ENCODE data around the gene SVOP.

Gene SVOP

DNA sequence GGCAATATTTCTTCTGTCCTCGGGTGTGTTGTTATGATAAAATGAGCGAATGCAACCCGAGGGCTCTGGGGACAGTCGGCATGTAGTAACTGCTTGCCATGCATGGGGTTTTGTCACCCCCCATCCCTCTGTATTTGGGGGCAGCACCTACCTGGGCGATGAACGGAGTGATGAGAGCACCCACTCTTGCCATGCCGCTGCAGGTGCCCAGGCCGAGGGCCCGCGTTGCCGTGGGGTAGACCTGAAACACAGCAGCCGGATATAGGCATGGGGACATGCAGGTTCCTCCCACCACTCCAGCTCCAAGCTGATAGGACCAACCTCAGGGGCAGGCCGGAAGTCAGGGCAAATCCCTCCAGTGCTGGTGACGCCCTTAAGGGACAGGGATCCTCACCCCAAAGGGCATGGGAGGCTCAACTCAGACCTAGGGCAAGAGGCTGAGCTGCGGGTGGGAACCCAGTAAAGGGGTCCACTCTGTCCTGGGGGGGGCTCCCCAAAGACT, 105.2 kb downstream of the SVOP start:
- TF ChIP-seq, protein P1, sequence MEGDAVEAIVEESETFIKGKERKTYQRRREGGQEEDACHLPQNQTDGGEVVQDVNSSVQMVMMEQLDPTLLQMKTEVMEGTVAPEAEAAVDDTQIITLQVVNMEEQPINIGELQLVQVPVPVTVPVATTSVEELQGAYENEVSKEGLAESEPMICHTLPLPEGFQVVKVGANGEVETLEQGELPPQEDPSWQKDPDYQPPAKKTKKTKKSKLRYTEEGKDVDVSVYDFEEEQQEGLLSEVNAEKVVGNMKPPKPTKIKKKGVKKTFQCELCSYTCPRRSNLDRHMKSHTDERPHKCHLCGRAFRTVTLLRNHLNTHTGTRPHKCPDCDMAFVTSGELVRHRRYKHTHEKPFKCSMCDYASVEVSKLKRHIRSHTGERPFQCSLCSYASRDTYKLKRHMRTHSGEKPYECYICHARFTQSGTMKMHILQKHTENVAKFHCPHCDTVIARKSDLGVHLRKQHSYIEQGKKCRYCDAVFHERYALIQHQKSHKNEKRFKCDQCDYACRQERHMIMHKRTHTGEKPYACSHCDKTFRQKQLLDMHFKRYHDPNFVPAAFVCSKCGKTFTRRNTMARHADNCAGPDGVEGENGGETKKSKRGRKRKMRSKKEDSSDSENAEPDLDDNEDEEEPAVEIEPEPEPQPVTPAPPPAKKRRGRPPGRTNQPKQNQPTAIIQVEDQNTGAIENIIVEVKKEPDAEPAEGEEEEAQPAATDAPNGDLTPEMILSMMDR (IDR thresholded peaks at IDR 0.05; ENCODE audit: insufficient read depth, low read length, poor library complexity, severe bottlenecking): no peak
- TF ChIP-seq EZH2phosphoT487 (conservative IDR thresholded peaks at IDR 0.05; ENCODE audit: low read length): no peak
- H3K27ac ChIP-seq (ENCODE audit: low read depth, low read length): no peak overlapping the region
- no peaks in the 10 kb centered on the region for H3K9me3 ChIP-seq (ENCODE audit: insufficient read depth, low read length)
- no peak overlapping the region for H3K4me2 ChIP-seq (ENCODE audit: low read depth, low read length, poor library complexity, severe bottlenecking)
- H3K9ac ChIP-seq (ENCODE audit: low read length): no peak overlapping the region
- H3K27me3 ChIP-seq (ENCODE audit: low read length): no peaks in the 10 kb centered on the region
- H3K4me3 ChIP-seq (ENCODE audit: insufficient read depth, low read length, poor library complexity, severe bottlenecking): no peak overlapping the region
- no peaks in the 10 kb centered on the region for H4K20me1 ChIP-seq (ENCODE audit: low read depth, low read length)
- H3K79me2 ChIP-seq (ENCODE audit: insufficient read depth, low read length): no peaks in the 10 kb centered on the region
- H2AFZ ChIP-seq (ENCODE audit: low read depth, low read length, severe bottlenecking): no peak overlapping the region
- H3K36me3 ChIP-seq (ENCODE audit: low read length): no peaks in the 10 kb centered on the region
- H3F3A ChIP-seq (ENCODE audit: insufficient read depth): no peaks in the 10 kb centered on the region
- H3K9me2 ChIP-seq (replicated peaks; ENCODE audit: insufficient read depth, low read length): no peaks in the 10 kb centered on the region

DNA sequence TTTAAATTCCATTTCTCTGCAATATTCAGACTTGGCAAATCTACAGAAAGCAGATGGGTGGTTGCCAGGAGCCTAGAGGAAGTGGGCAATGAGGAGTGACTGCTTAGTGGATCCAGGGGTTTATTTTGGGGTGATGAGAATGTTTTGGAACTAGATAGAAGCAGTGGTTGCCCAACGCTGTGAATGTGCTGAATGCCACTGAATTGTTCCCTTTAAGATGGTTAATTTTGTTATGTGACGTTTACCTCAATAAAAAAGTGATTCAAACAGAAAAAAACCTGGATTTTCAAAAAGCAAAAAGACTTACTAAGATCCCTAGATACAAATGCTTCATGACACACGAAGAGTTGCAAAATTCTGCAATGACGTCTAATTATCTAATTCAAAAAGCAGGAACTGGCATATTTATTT, 106.7 kb downstream of the SVOP start:
- H3K36me3 ChIP-seq (ENCODE audit: low read length): no peaks in the 10 kb centered on the region
- H3K27me3 ChIP-seq (ENCODE audit: low read length): no peaks in the 10 kb centered on the region
- TF ChIP-seq EZH2phosphoT487 (conservative IDR thresholded peaks at IDR 0.05; ENCODE audit: low read length): no peak
- TF ChIP-seq, protein P1 (IDR thresholded peaks at IDR 0.05; ENCODE audit: insufficient read depth, low read length, poor library complexity, severe bottlenecking): no peak
- no peak overlapping the region for H3K27ac ChIP-seq (ENCODE audit: low read depth, low read length)
- no peak overlapping the region for H3K9ac ChIP-seq (ENCODE audit: low read length)
- no peak overlapping the region for H2AFZ ChIP-seq (ENCODE audit: low read depth, low read length, severe bottlenecking)
- H3K9me3 ChIP-seq (ENCODE audit: insufficient read depth, low read length): no peaks in the 10 kb centered on the region
- H3K79me2 ChIP-seq (ENCODE audit: insufficient read depth, low read length): no peaks in the 10 kb centered on the region
- H4K20me1 ChIP-seq (ENCODE audit: low read depth, low read length): no peaks in the 10 kb centered on the region
- no peaks in the 10 kb centered on the region for H3F3A ChIP-seq (ENCODE audit: insufficient read depth)
- H3K4me3 ChIP-seq (ENCODE audit: insufficient read depth, low read length, poor library complexity, severe bottlenecking): no peak overlapping the region
- no peaks in the 10 kb centered on the region for H3K9me2 ChIP-seq (replicated peaks; ENCODE audit: insufficient read depth, low read length)
- H3K4me2 ChIP-seq (ENCODE audit: low read depth, low read length, poor library complexity, severe bottlenecking): no peak overlapping the region

DNA sequence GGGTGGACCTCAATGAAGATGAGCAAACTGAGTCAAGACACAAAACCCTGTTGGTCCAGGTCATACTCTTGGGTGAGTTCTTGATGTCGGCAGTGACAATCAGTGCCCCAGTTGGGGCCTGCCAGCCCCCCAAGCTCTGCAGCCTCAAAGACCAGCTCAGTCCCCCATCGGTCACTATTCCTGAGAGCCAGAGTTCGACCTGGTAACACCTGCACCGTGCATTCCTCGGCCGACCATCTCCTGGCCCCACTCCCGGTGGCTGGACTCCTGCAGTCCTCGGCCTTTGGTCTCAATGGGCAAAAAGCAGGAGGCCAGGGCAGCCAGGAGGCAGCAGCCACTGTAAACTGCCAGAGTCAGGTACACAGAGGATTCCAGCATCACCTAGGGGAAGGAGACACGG, 108.5 kb downstream of the SVOP start:
- no peak for TF ChIP-seq EZH2phosphoT487 (conservative IDR thresholded peaks at IDR 0.05; ENCODE audit: low read length)
- TF ChIP-seq, protein P1 (IDR thresholded peaks at IDR 0.05; ENCODE audit: insufficient read depth, low read length, poor library complexity, severe bottlenecking): no peak
- H3K79me2 ChIP-seq (ENCODE audit: insufficient read depth, low read length): no peaks in the 10 kb centered on the region
- no peak overlapping the region for H3K9ac ChIP-seq (ENCODE audit: low read length)
- no peaks in the 10 kb centered on the region for H3K9me2 ChIP-seq (replicated peaks; ENCODE audit: insufficient read depth, low read length)
- H3F3A ChIP-seq (ENCODE audit: insufficient read depth): no peaks in the 10 kb centered on the region
- H4K20me1 ChIP-seq (ENCODE audit: low read depth, low read length): no peaks in the 10 kb centered on the region
- H3K4me2 ChIP-seq (ENCODE audit: low read depth, low read length, poor library complexity, severe bottlenecking): no peak overlapping the region
- H2AFZ ChIP-seq (ENCODE audit: low read depth, low read length, severe bottlenecking): no peak overlapping the region
- no peaks in the 10 kb centered on the region for H3K27me3 ChIP-seq (ENCODE audit: low read length)
- no peaks in the 10 kb centered on the region for H3K9me3 ChIP-seq (ENCODE audit: insufficient read depth, low read length)
- H3K36me3 ChIP-seq (ENCODE audit: low read length): no peaks in the 10 kb centered on the region
- H3K4me3 ChIP-seq (ENCODE audit: insufficient read depth, low read length, poor library complexity, severe bottlenecking): no peak overlapping the region
- H3K27ac ChIP-seq (ENCODE audit: low read depth, low read length): no peak overlapping the region

All from SU-DHL-6 (cell line).